Hematopoietic multipotent progenitor cell (in vitro differentiated cells): ENCODE measurements around the gene SFXN4. TPM values are rescaled to one million over a fixed set of nuclear protein-coding genes. Genes with fewer than 3 reads are reported as not detected.

Experiments used
- small RNA-seq: library from RNA; depleted of rRNA; stranded (forward); fragments of <200 nt; gene quantifications from one replicate; pipeline ENCODE3, GENCODE V24; 2012
- total RNA-seq: library from RNA; depleted of rRNA; stranded (reverse); fragments of >200 nt; gene quantifications from one replicate; pipeline ENCODE4 v1.2.3, GENCODE V29; 2012

Gene SFXN4
- total RNA-seq, 1 donor: 16.2 TPM

Small RNA genes lying within 50 kb of the gene (small RNA-seq; reads per million reads assigned to genes)
- gene AL355598.1 (not detected), gene RN7SL749P (not detected)

Other genes starting within 250 kb of the SFXN4 start
- 0.27 TPM for gene NANOS1, start 136.0 kb downstream of the SFXN4 start, total RNA-seq
- 64.1 TPM for gene EIF3A, start 84.9 kb downstream of the SFXN4 start, total RNA-seq
- 48.5 TPM for gene DENND10, start 61.6 kb downstream of the SFXN4 start, total RNA-seq
- 71.9 TPM for gene PRDX3, start 13.1 kb upstream of the SFXN4 start, total RNA-seq
- gene GRK5, start 41.9 kb upstream of the SFXN4 start, total RNA-seq: 2.2 TPM